HT1080 (cell line): ENCODE results near the gene CFAP251. TPM values are rescaled to one million over a fixed set of nuclear protein-coding genes. Genes with fewer than 3 reads are reported as not detected.
"Not testable (repeated sequence)": the region's sequence is repeated elsewhere in the genome, so short reads cannot be mapped to it uniquely, and the experiment has no call there.

Source experiments
- DNase-seq: peaks from one replicate; pipeline ENCODE4 v3.0.0-alpha.2; 2015; ENCODE audit warnings: low read depth
- total RNA-seq: library from RNA; depleted of rRNA; stranded (reverse); fragments of >200 nt; shearing (Covaris generic); gene quantifications from 2 replicates; pipeline ENCODE4 v1.2.3, GENCODE V29; 2014

The CFAP251 gene
- total RNA-seq, 1 experiment from 2014 or later: 11.2 TPM

DNA sequence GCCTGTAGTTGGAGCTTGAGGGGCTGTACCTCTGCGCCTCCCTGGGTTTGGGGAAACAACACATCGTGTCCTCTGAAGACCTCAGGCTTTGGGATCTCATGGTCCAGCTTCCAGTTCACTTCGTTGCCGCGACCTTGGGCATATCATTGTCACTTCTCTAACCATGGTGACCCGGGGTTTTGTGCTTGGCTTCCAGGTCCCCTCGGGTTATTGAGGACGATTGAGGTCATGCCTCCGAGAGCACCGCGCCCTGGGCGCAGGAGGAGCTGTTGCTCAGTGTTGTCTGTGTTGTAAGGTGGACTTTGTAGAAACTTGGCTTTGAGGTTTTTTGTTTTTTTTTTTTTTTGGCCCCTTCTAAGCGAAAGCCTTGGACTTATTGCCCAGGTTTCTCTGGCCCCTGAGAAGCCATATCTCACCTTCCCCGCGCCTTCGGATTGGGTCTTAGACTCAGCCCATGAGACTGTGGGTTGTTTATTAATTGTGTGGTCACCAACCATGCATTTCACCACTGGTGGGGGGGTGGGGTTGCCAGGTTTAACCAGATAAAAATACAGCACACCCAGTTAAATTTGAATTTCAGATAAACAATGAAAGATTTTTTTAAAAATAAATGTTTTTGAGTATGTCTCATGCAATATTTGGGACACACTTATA, 105.9 kb downstream of the CFAP251 start:
- DNase-seq: no peak

DNA sequence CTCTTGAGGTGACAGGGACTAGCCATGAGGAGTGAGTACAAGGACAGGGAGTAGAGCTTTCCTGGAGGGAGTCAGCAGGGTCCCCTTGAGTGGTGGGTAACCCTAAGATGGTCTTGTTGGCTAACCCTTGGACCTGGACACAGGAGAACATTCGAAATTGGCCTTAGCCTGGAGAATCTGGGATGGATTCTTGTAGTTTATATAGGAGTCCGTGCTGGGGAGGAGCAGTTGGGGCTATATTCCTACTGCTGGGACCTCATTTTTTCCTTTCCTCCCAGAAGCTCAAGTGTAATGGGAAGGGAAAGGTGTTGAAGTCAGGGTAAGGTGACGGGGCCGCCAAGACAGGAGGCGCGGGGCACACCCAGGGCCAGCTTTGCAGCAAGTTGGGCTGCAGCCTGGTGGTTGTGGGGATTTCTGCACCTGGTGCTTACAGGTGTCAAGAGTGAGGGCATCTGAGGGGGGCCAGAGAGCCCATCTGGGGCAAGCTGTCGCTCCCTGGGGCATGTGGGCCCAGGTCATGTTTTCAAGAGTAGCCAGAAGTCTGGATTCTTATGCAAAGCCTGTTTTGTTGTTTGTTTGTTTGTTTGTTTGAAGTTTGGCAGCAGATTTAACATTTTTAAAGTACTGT, 108.4 kb downstream of the CFAP251 start:
- no peak for DNase-seq

DNA sequence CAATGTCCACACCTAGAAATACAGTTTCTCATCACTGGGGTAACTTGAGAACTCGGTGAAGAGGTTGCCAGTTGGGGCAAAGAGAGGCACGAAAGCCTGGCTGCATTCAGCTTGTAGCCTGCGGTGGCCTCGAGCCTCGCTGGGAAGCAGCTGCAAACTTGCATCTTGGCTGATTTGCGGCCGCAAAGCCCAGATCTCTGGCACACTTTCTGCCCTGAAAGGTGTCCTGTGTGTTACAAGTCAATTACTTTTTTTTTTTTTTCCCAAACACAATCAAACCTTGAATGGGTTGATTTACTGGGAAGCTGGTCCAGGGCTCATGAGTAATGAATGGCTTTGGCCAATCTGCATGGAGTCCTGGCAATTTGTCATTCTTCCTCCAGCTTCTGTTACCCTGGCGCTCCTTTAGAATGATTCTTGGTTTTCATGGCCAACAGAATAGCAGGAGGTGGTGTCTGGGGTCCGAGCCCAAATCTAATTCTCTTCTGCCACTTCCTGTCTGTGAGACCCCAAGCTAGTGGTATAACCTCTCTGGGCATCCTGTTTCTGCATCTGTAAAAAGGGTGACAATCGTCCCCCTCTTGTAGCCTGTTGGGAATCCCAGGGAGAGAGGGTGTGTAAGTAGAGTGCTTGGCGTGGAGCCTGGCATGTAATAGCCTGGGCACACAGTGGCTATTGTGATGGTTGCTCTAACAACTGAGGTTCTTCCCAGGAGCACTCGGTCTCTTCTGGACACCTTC, 109.9 kb downstream of the CFAP251 start:
- peak; percentile 21 for DNase-seq

DNA sequence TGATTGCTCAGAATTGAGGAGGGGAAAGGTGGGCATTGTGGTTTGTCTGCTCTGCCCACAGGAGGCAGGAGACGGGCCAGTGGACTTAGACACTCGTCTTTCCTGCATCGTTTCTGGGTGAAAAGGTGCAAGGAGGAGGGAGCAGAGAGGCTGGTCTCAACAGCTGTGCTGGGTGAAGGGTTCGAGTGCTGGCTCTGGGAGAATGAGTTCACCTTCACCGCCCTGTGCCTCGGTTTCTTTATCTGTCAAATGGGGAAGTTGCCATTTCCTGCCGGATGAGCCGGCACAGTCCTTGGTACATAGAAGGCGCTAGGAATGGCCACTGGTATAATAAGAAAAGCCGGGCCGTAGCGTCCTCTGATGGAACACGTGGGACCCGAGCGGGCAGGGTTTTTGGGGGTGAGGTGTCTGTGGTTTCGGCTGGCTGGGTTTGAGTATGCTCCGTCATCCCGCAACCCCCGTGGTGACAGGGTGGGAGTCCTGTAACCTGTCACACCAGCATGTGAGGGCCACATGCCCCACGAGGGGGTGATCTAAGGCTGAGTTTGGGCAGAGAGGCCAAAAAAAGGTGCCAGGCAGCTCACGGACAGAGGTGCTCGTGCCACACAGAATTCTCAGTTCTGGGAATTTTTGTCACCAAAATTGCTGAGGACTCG, 110.6 kb downstream of the CFAP251 start:
- DNase-seq: no peak

DNA sequence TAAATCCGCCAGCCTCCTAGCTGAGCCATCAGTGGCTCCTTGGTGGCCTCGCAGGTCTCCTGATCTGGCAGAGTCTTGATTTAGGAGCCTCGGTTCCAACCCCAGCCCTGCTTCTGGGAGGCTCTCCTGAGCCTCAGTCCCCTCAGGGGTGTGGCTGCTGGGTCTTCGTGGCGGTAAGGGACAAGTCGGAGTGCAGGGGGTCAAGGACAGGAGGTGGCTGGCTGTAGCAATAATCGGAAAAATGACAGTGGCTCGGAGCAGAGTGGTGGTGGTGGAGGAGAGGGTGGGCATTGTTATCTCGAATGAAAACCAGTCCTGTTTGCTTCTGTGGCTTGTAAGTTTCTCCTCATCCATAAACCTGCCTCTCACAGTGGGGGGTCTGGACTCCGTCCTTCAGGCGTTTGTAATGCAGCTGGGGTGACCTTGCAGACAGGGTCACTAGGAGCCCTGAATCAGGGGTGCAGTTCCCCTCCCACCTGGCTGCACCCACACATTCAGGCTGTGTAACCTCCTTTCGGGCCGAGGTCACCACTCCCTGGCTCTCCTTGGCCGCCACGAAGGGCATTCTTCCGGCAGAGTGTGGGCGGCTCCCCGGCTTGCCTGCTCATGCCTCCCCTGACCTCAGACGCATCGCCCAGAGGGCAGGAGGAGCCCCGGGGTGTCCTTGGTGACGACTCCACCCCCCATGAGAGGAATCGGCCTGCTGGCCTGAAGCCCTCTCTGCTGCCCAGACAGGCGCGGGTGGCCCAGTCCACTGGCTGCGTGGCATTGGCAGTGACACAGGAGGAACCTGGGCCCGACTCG, 111.4 kb downstream of the CFAP251 start:
- no peak for DNase-seq

DNA sequence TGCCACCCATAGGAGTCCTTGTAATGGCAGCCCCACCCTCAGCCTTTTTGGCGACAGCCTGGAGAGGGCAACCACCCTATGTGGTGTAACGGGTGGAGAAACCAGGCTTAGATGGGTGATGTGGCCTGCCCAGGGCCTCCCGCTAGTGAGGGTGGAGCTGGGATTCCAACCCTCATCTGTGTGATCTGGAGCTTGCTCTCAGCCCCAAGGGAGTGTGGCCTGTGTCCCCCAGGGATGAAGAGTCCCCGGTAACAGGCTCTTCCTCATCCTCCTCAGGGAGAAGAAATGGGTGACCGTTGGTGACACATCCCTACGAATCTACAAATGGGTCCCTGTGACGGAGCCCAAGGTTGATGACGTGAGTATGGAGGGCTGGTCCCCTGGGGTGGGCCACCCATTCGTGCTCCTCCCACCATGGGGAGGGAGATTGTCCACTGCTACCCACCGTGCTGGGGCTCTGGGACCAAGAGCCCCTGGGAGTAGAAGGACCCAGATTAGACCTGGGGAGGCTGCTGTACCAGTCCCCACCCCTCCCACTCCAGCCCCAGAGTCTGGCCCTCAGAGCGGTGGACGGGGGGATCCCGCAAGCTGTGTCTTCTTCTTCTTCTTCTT, 112.1 kb downstream of the CFAP251 start:
- DNase-seq: no peak

DNA sequence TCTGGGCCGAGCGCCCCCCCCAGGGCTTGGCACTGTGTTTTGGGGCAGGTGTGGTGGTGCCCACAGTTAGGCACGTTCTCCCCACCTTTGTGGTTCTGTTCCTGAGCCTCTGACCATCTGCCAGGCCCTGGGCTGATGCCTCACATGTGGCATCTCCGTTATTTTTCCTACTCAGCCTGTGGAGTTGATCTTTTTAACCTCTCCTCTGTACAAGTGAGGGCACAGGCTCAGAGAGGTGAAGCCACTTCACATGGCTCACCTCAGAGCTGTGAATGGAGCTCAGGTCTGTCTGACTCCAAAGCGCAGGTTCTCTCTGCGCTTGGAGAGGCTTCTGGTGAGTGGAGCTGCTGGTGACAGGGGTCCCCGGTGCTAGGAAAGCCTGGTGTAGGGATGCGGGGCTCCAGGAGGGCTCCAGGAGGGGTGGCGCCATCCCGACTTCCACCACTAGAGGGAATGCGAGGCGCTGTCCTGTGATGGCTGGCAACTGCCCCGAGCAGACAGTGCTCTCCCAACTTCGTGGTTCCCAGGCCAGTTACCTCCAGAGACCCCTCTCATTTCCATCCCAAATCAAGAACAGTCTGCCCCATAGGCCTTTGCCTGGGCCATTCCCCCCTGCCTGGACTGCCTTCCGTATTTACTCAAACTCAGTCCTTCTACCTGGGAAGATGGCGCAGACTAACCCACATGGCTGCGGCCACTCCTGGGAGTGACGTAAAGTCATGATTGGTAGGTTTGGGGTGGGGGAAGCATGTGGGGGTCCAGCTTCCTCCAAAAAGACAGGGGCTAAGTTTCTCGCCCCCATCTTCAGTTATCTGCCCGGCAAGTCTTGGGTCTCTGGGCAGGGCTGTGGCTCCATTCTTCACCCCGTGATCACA, 113.2 kb downstream of the CFAP251 start:
- DNase-seq: peak; percentile 31

DNA sequence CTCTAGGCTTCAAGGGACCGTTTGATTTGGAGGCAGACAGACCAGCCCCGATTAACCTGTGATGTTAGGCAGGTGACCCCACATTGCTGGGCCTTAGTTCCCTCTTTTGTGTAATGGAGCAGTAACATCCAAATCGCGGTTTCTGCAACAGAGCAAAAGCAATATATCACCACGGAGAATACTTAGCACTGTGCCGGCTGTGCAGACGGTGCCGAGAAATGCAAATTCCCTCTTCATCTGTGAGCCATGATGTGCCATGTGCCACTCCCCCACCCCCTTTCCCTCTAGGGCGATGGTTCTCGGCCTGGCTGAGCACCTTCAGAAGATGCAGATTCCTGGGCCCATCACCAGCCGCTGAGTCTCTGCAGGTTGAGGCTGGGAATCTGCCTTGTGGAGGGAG, 114.2 kb downstream of the CFAP251 start:
- DNase-seq: no peak

DNA sequence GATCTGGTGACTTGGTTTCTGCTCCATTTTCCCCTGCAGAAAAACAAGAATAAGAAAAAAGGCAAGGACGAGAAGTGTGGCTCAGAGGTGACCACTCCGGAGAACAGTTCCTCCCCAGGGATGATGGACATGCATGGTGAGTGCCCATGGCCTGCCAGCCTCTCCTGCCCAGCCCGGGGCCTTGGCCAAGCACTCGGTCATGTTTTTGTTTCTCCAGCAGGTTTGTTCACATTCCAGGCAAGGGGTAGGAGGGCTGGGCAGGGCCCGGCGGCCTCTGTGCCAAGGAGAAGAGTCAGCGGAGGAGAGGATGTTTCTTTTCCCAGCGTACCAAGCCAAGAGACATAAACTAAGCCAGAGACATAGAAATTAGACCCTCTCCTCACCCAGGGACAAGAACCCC, 116.9 kb downstream of the CFAP251 start:
- no peak for DNase-seq

DNA sequence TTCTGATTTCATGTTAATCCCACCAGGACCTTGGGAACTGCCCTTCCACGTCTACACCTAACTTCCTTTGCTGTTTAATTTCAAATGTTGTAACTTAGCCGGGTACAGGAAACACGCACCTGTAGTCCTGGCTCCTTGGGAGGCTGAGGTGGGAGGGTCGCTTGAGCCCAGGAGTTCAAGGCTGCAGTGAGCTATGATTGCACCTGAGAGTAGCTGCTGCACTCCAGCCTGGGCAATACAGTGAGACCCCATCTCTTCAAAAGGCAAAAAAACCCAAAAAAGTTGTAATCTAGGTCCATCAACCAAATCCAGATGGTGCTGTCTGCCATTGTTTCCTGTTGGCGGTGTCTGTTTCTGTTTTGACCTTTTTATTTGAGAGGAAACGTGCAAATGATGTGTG, 117.8 kb downstream of the CFAP251 start:
- no peak for DNase-seq

DNA sequence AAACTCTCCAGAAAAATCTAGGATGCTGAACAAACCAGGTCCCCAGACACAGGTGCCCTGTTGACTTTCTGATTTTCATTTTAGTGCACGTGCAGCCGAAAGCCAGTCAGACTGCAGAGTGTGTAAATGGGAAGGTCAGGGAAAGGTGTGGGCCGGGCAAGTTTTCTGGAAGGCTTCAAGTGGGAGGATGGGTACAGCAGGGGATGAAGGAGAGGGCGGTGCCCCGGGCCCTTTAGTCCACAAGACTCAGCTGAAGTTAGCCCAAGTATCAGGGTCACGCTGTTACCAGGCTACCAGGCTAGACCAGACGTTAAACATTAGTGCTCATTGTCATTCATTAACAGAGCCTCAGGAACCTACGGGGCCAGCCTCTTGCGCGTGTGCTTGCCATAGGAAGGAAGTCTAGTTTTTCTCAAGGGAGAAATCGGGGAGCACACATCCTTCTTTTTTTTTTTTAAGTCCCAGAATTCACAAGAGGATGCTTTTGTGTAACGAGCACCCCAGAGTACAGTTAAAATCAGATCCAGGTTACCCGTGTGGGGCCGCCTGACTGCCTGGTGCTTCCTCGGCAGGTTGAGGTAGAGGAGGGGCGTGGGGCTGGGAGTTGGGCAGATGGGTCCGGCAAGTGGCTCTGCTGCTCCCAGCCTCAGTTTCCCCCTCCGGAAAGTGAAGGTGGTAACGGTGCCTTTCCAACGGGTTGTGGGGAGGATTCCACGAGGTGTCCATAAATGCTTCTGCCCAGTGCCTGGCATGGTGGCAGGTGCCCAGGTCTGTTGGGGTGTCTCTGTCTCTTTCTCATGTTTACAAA, 122.4 kb downstream of the CFAP251 start:
- DNase-seq: no peak

DNA sequence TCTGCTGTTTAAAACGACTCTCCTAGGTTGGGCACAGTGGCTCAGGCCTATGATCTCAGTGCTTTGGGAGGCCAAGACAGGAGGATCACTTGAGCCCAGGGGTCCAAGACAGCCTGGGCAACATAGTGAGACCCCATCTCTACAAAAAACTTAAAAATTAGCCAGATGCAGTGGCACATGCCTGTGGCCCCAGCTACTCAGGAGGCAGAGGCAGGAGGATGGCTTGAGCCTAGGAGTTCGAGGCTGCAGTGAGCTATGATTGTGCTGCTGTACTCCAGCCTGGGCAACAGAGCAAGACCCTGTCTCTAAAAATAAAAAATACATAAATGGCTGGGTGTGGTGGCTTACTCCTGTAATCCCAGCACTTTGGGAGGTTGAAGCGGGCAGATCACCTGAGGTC, 123.1 kb downstream of the CFAP251 start:
- DNase-seq: not testable (repeated sequence)

DNA sequence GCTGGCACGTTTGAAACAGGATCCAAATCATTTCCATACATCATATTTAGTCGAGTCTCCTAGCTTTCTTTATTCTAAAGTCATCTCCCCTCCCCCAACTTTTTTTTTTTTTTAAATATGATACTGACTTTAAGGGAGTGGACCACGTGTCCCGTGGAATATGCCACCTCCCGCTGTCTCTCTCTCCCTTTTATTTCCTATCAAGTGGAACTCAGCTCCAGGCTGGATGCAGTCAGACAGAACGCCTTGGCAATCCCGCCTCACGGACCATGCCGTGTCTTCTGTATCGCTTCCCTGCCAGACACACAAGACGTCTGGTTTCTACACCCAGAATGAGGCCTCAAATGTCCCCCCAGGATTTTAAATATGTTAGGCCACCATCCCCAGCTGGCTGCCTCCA, 124.5 kb downstream of the CFAP251 start:
- no peak for DNase-seq

DNA sequence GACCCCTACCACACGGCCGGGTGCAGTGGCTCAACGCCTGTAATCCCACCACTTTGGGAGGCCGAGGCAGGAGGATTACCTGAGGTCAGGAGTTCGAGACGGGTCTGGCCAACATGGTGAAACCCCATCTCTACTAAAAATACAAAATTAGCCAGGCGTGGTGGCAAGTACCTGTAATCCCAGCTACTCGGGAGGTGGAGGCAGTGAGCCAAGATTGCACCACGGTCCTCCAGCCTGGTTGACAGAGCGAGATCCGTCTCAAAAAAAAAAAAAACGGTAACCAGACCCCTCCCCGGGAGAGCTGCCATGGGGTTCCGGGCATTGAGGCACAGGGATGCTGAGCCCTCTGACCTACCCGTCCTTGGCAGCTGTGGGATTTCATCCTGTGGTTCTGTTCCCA, 125.1 kb downstream of the CFAP251 start:
- DNase-seq: no peak

DNA sequence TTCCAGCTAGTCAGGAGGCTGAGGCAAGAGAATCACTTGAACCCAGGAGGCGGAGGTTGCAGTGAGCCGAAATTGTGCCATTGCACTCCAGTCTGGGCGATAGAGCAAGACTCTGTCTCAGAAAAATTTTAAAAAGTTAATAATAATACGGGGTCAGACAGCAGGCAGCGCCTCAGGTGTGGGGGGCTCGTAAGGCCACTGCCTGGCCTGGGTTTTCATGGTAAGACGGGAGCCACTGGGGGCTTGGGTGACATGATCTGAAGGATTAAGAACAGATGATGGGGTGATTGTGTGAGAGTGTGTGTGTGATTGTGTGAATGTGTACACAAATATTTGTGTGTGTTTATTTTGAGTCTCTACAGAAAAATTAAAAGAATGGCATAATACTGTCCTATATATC, 126.9 kb downstream of the CFAP251 start:
- no peak for DNase-seq

DNA sequence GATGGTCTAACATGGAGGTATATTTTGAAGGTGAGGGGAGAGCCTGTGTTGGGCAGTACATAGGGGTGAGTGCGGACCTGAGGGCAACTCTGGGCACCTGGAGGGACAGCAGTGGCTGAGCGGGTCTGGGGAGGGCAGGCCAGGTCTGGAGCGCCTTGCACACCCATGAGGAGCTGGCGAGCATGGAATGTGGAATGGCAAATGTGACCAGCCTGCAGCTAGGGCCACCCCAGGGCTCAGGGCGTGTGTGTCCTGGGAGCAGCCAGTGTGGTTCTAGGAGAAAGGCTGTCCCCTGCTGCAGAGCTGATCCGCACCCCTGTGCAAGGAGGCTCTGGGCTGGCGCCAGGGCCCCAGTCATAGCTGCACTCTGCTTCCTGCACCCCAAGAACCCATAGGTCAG, 127.8 kb downstream of the CFAP251 start:
- no peak for DNase-seq

DNA sequence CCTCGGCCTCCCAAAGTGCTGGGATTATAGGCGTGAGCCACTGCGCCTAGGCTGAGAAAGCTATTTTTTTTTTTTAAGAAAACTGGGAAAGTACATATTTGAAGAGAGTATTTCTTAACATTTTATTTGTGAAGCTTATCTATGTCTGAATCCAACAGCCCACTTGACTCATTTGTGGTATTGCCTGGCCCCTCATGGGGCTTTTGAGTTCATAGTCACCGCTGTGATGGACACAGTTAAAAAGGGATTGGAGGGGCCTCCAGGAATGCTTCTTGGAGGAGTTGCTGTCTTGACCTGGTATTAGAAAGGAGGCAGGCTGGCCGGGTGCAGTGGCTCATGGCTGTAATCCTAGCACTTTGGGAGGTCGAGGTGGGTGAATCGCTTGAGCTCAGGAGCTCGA, 129.8 kb downstream of the CFAP251 start:
- no peak for DNase-seq

DNA sequence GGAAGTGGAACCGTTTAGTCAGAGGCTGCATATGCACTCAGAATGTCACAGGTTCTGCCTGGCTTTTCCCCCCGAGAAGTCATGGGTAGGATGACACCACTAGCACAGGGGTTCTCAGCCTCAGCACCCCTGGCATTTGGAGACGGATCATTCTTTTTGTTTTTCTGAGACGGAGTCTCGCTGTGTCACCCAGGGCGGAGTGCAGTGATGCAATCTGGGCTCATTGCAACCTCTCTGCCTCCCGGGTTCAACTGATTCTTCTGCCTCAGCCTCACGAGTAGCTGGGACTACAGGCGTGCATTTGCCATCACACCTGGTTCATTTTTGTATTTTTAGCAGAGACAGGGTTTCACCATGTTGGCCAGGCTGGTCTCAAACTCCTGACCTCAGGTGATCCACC, 131.4 kb downstream of the CFAP251 start:
- no peak for DNase-seq

DNA sequence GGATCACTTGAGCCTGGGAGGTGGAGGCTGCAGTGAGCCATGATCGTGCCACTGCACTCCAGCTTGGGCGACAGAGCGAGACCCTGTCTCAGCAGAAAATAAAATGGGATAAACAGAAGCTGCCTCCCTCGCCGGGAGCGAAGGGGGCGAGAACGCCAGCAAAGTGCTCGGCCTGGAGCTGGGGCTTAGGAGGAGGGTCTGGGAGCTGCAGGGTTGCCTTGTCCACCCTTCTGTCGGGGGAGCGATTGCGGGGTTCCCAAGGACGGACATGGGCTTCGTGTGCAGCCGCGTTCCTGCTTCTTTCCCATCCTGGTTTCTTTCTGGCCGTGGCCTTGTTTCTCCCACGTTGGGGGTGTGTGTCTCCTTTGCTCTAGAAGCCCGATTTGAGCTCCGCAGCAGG, 132.3 kb downstream of the CFAP251 start:
- DNase-seq: no peak
